H9 (cell line): ENCODE measurements around the gene GUCY1A1. TPM values are rescaled to one million over a fixed set of nuclear protein-coding genes. Genes with fewer than 3 reads are reported as not detected.

ENCODE experiments used
- DNase-seq: peaks from one replicate; pipeline ENCODE4 v3.0.0-alpha.2; 2017
- H2AFZ ChIP-seq: one replicate; pipeline ENCODE4 v1.6.1; 2013; ENCODE audit warnings: mild to moderate bottlenecking, low read length, control low read depth, moderate library complexity
- H2AK5ac ChIP-seq: 2 replicates; pipeline ENCODE4 v1.6.1; 2013; ENCODE audit warnings: low read length, control low read depth, mixed read lengths; ENCODE audit not compliant: insufficient read length
- H2BK120ac ChIP-seq: one replicate; pipeline ENCODE4 v1.6.1; 2013; ENCODE audit warnings: low read depth, mild to moderate bottlenecking, low read length, control low read depth, inconsistent platforms; ENCODE audit not compliant: poor library complexity, severe bottlenecking
- H2BK12ac ChIP-seq: 2 replicates; pipeline ENCODE4 v1.6.1; 2013; ENCODE audit warnings: low read length, control low read depth, mixed read lengths, low read depth; ENCODE audit not compliant: insufficient read length
- H2BK15ac ChIP-seq: 2 replicates; pipeline ENCODE4 v1.6.1; 2013; ENCODE audit warnings: low read depth, low read length, control low read depth
- H2BK20ac ChIP-seq: one replicate; pipeline ENCODE4 v1.6.1; 2013; ENCODE audit warnings: low read depth, mild to moderate bottlenecking, low read length, control low read depth, inconsistent platforms; ENCODE audit not compliant: poor library complexity, severe bottlenecking
- H2BK5ac ChIP-seq: 2 replicates; pipeline ENCODE4 v1.6.1; 2013; ENCODE audit warnings: low read length, control low read depth, mixed read lengths; ENCODE audit not compliant: insufficient read length
- H3K14ac ChIP-seq: 2 replicates; pipeline ENCODE4 v1.6.1; 2013; ENCODE audit warnings: low read length, control low read depth; ENCODE audit not compliant: insufficient read depth
- H3K18ac ChIP-seq: 2 replicates; pipeline ENCODE4 v1.6.1; 2013; ENCODE audit warnings: low read depth, mild to moderate bottlenecking, mixed read lengths, low read length, control low read depth; ENCODE audit not compliant: insufficient read length
- H3K23ac ChIP-seq: 2 replicates; pipeline ENCODE4 v1.6.1; 2013; ENCODE audit warnings: low read length, control low read depth, mixed read lengths, low read depth; ENCODE audit not compliant: insufficient read length
- H3K23me2 ChIP-seq: 2 replicates; pipeline ENCODE4 v1.6.1; 2013; ENCODE audit warnings: low read depth, mild to moderate bottlenecking, mixed read lengths, low read length, control low read depth; ENCODE audit not compliant: insufficient read length, poor library complexity, severe bottlenecking
- H3K27ac ChIP-seq: 2 replicates; pipeline ENCODE4 v1.5.1; 2013; ENCODE audit warnings: low read length, control low read depth, mixed read lengths, low read depth; ENCODE audit not compliant: insufficient read length
- H3K27me3 ChIP-seq: 2 replicates; pipeline ENCODE4 v1.6.1; 2013; ENCODE audit warnings: low read length, control low read depth, inconsistent platforms; ENCODE audit not compliant: insufficient read depth
- H3K4ac ChIP-seq: 2 replicates; pipeline ENCODE4 v1.6.1; 2013; ENCODE audit warnings: low read depth, mild to moderate bottlenecking, control low read depth, inconsistent platforms, low read length, moderate library complexity
- H3K4me1 ChIP-seq: 2 replicates; pipeline ENCODE4 v1.6.1; 2013; ENCODE audit warnings: low read length, control low read depth, inconsistent platforms; ENCODE audit not compliant: insufficient read depth
- H3K4me2 ChIP-seq: 2 replicates; pipeline ENCODE4 v1.6.1; 2013; ENCODE audit warnings: low read length, control low read depth, mixed read lengths; ENCODE audit not compliant: insufficient read length, insufficient read depth
- H3K56ac ChIP-seq: 2 replicates; pipeline ENCODE4 v1.6.1; 2013; ENCODE audit warnings: low read depth, mild to moderate bottlenecking, mixed read lengths, low read length, control low read depth; ENCODE audit not compliant: insufficient read length
- H3K79me1 ChIP-seq: 2 replicates; pipeline ENCODE4 v1.6.1; 2013; ENCODE audit warnings: low read depth, mild to moderate bottlenecking, moderate library complexity, low read length, control low read depth, inconsistent platforms; ENCODE audit not compliant: insufficient read depth, poor library complexity, severe bottlenecking
- H3K79me2 ChIP-seq: 2 replicates; pipeline ENCODE4 v1.6.1; 2013; ENCODE audit warnings: low read length, control low read depth, inconsistent platforms; ENCODE audit not compliant: insufficient read depth
- H3K9ac ChIP-seq: 2 replicates; pipeline ENCODE4 v1.6.1; 2013; ENCODE audit warnings: low read length, control low read depth, mixed read lengths; ENCODE audit not compliant: insufficient read length; ENCODE audit errors: extremely low read depth
- H3K9me3 ChIP-seq: one replicate; pipeline ENCODE4 v1.6.1; 2013; ENCODE audit warnings: low read depth, low read length, inconsistent platforms; ENCODE audit not compliant: control insufficient read depth
- H3T11ph ChIP-seq: one replicate; pipeline ENCODE4 v1.6.1; 2013; ENCODE audit warnings: mild to moderate bottlenecking, low read length, control low read depth, inconsistent platforms
- H4K20me1 ChIP-seq: one replicate; pipeline ENCODE4 v1.6.1; 2013; ENCODE audit not compliant: control insufficient read depth, insufficient read length, insufficient read depth
- H4K5ac ChIP-seq: 2 replicates; pipeline ENCODE4 v1.6.1; 2013; ENCODE audit warnings: low read depth, mild to moderate bottlenecking, mixed read lengths, low read length, control low read depth; ENCODE audit not compliant: insufficient read length
- H4K8ac ChIP-seq: replicated peaks from 2 replicates; pipeline ENCODE4 v1.6.1; 2013; ENCODE audit warnings: low read length, control low read depth, mixed read lengths, low read depth; ENCODE audit not compliant: insufficient read length
- H4K91ac ChIP-seq: 2 replicates; pipeline ENCODE4 v1.6.1; 2013; ENCODE audit warnings: low read depth, mild to moderate bottlenecking, moderate library complexity, mixed read lengths, low read length, control low read depth; ENCODE audit not compliant: insufficient read length
- H3K27ac Mint-ChIP-seq, 3 experiments: 2 replicates in 2 of 3; 3 replicates in 1 of 3; pipeline ENCODE4 v1.8.0; 2020 to 2021; ENCODE audit warnings: mixed read lengths in 3 of 3, mild to moderate bottlenecking in 1 of 3, moderate library complexity in 1 of 3
- H3K27me3 Mint-ChIP-seq: 2 replicates; pipeline ENCODE4 v1.8.0; 2021; ENCODE audit warnings: low read depth, mild to moderate bottlenecking, moderate library complexity, mixed read lengths
- H3K36me3 Mint-ChIP-seq, 3 experiments: 2 replicates in 2 of 3; 3 replicates in 1 of 3; pipeline ENCODE4 v1.8.0; 2020 to 2021; ENCODE audit warnings: low read depth in 3 of 3, mixed read lengths in 3 of 3; ENCODE audit not compliant: insufficient read depth in 1 of 3
- H3K4me1 Mint-ChIP-seq, 2 experiments: 2 replicates each; pipeline ENCODE4 v1.8.0; 2020; ENCODE audit warnings: mixed read lengths in 2 of 2
- H3K4me3 Mint-ChIP-seq, 2 experiments: 2 replicates in 1 of 2; 3 replicates in 1 of 2; pipeline ENCODE4 v1.8.0; 2020 to 2021; ENCODE audit warnings: mild to moderate bottlenecking in 2 of 2, mixed read lengths in 2 of 2, moderate library complexity in 1 of 2
- H3K9me3 Mint-ChIP-seq, 2 experiments: 2 replicates in 1 of 2; 3 replicates in 1 of 2; pipeline ENCODE4 v1.8.0; 2020; ENCODE audit warnings: mild to moderate bottlenecking in 2 of 2, mixed read lengths in 2 of 2, moderate library complexity in 1 of 2
- WGBS: extraction: QIAGEN DNeasy Blood & Tissue Kit; methylation state at CpG from one replicate; pipeline ENCODE4 v1.1.7; 2013; ENCODE audit warnings: missing lambda C conversion rate, low lambda C conversion rate, mixed read lengths; ENCODE audit not compliant: insufficient read length; ENCODE audit errors: extremely low coverage; 5-methylcytosine and 5-hydroxymethylcytosine counted together
- total RNA-seq: library from RNA; stranded (reverse); gene quantifications from 2 replicates; pipeline ENCODE4 v1.2.1, GENCODE V29; 2021
- TF ChIP-seq, protein P1 (sequence below): fragments of 200-600 bp; sonication (generic); conservative IDR thresholded peaks from 3 replicates; pipeline ENCODE4 v1.8.0; 2021; ENCODE audit warnings: antibody characterized with exemption, mild to moderate bottlenecking

GUCY1A1 gene
- total RNA-seq, 1 experiment from 2014 or later = not detected

DNA sequence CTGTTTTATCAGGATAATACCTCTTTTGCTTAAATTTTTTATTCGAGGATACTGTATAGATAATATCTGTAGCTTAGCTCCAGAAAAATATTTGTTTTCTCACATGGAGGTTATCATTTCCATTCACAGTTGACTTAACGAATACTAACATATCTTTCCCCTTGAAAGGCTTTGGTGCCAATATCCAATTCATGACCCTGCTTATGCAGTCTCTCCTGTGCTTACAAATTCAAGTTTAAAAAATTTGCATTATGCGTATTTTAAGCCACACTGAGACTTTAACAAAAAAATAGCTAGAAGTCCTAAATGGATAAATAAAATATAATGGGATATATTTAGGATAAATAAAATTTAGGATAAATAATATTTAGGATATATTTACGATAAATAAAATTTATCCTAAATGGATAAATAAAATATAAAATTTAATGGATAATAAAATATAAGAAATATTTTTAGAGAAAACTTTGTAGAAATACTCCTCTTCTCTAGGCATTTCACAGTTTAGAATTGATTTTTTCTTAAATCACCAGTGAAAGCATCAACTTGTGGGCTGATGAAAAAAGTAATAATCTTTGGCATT, 114.7 kb downstream of the GUCY1A1 start:
- Histone ChIP-seq H3K14ac (no peak overlapping the region), H2BK120ac (no peak overlapping the region), H3K27ac (no peak overlapping the region), H2AK5ac (no peak overlapping the region), H2BK15ac (no peak overlapping the region), H4K20me1 (no peaks in the 10 kb centered on the region), H2BK5ac (no peak overlapping the region), H3K4ac (no peak overlapping the region), H2AFZ (no peak overlapping the region), H3T11ph (no peak overlapping the region), H3K4me2 (no peak overlapping the region), H3K79me2 (no peaks in the 10 kb centered on the region; the same call in 1 of the 2 replicates), H3K23me2 (no peaks in the 10 kb centered on the region), H2BK12ac (no peak overlapping the region), H3K23ac (no peak overlapping the region), H3K18ac (no peak overlapping the region), H4K91ac (no peak overlapping the region), H2BK20ac (no peak overlapping the region), H3K79me1 (no peaks in the 10 kb centered on the region), H4K5ac (no peak overlapping the region), H4K8ac (no peak overlapping the region), H3K9me3 (no peaks in the 10 kb centered on the region), H3K56ac (no peak overlapping the region), H3K9ac (no peak overlapping the region), H3K4me1 (no peaks in the 10 kb centered on the region), H3K27me3 (no peaks in the 10 kb centered on the region)
- H3K27ac Mint-ChIP-seq = no peak overlapping the region
- no CpG with 5 or more reads among the region's 4 CpGs for WGBS
- no peaks in the 10 kb centered on the region for H3K27me3 Mint-ChIP-seq
- H3K9me3 Mint-ChIP-seq = no peaks in the 10 kb centered on the region
- TF ChIP-seq, protein P1, sequence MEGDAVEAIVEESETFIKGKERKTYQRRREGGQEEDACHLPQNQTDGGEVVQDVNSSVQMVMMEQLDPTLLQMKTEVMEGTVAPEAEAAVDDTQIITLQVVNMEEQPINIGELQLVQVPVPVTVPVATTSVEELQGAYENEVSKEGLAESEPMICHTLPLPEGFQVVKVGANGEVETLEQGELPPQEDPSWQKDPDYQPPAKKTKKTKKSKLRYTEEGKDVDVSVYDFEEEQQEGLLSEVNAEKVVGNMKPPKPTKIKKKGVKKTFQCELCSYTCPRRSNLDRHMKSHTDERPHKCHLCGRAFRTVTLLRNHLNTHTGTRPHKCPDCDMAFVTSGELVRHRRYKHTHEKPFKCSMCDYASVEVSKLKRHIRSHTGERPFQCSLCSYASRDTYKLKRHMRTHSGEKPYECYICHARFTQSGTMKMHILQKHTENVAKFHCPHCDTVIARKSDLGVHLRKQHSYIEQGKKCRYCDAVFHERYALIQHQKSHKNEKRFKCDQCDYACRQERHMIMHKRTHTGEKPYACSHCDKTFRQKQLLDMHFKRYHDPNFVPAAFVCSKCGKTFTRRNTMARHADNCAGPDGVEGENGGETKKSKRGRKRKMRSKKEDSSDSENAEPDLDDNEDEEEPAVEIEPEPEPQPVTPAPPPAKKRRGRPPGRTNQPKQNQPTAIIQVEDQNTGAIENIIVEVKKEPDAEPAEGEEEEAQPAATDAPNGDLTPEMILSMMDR = no peak
- no peak overlapping the region for H3K4me3 Mint-ChIP-seq
- DNase-seq = no peak
- no peaks in the 10 kb centered on the region for H3K36me3 Mint-ChIP-seq
- H3K4me1 Mint-ChIP-seq = peaks cover 4 to 7% of the 10 kb centered on the region in 2 experiments; a peak in 2 of 4 replicates

Other genes with a start within 250 kb of the GUCY1A1 start
- 0.50 and 0.59 TPM in 2 replicates for gene GUCY1B1, start 92.2 kb downstream of the GUCY1A1 start, total RNA-seq
- gene ASIC5, start 199.4 kb downstream of the GUCY1A1 start, total RNA-seq = not detected in 2 replicates
- gene TDO2, start 236.8 kb downstream of the GUCY1A1 start, total RNA-seq = not detected in 2 replicates